T-cell (primary cell): ENCODE data around the gene ALDH1A2. TPM values are rescaled to one million over a fixed set of nuclear protein-coding genes. Genes with fewer than 3 reads are reported as not detected.

Experiments used
- ATAC-seq, 4 experiments: fragments of 200-7000 bp in 3 of 4; fragments of 150-1000 bp in 1 of 4; cut with Tn5 transposase; replicated peaks in 1 of 4; 1 replicate in 3 of 4; 2 replicates in 1 of 4; pipeline ENCODE4 v1.10.0; 2021; ENCODE audit warnings: moderate library complexity in 3 of 4, mild to moderate bottlenecking in 2 of 4, moderate number of reproducible peaks in 1 of 4
- CTCF ChIA-PET, 2 donors: fragments of 300-600 bp; sonication (Branson Sonifier 250); formaldehyde crosslinking; loops; one replicate each; lab custom pipeline; 2022; ENCODE audit warnings: antibody characterized with exemption in 2 of 2; lab: Charles Lee
- POLR2A ChIA-PET, 2 donors: fragments of 300-600 bp; sonication (Branson Sonifier 250); formaldehyde crosslinking; loops; one replicate each; lab custom pipeline; 2022; ENCODE audit warnings: antibody characterized with exemption in 2 of 2; lab: Charles Lee
- DNase-seq, 35 experiments: peaks; one replicate each; pipeline versions ENCODE4 v3.0.0 to v3.0.0-alpha.2; 2013 to 2023
- H3K27ac ChIP-seq: one replicate; pipeline ENCODE4 v1.5.1; 2013; ENCODE audit warnings: low read length
- H3K27me3 ChIP-seq, 2 experiments: replicated peaks in 1 of 2; 1 replicate in 1 of 2; 2 replicates in 1 of 2; pipeline versions ENCODE4 v1.6.1 to v1.7.0; 2013; ENCODE audit warnings: low read length in 1 of 2, mixed read lengths in 1 of 2; ENCODE audit not compliant: control insufficient read depth in 2 of 2, insufficient read depth in 2 of 2; ENCODE audit errors: extremely low read depth in 1 of 2
- H3K36me3 ChIP-seq, 2 donors: 1 replicate in 1 of 2; 2 replicates in 1 of 2; pipeline versions ENCODE4 v1.6.1 to v1.7.0; 2013; ENCODE audit warnings: low read length in 1 of 2; ENCODE audit not compliant: control insufficient read depth in 2 of 2, insufficient read depth in 1 of 2; ENCODE audit errors: extremely low read depth in 1 of 2
- H3K4me1 ChIP-seq, 2 experiments: 1 replicate in 1 of 2; 2 replicates in 1 of 2; pipeline versions ENCODE4 v1.6.1 to v1.7.0; 2013; ENCODE audit warnings: low read length in 2 of 2, mixed read lengths in 1 of 2; ENCODE audit not compliant: insufficient read depth in 2 of 2, control insufficient read depth in 1 of 2; ENCODE audit errors: extremely low read depth in 1 of 2
- H3K4me3 ChIP-seq, 2 donors: 1 replicate in 1 of 2; 2 replicates in 1 of 2; pipeline versions ENCODE4 v1.5.1 to v1.7.0; 2013; ENCODE audit warnings: mild to moderate bottlenecking in 2 of 2, low read length in 1 of 2, moderate library complexity in 1 of 2; ENCODE audit not compliant: control insufficient read depth in 1 of 2; ENCODE audit errors: extremely low read depth in 1 of 2
- H3K9me3 ChIP-seq: 2 replicates; pipeline ENCODE4 v1.7.0; 2013
- H3K27ac Mint-ChIP-seq, 2 donors: one replicate each; pipeline ENCODE4 v1.8.0; 2020 to 2021; ENCODE audit warnings: mild to moderate bottlenecking in 2 of 2, mixed read lengths in 2 of 2
- H3K27me3 Mint-ChIP-seq, 2 donors: one replicate each; pipeline ENCODE4 v1.8.0; 2021 to 2022; ENCODE audit warnings: mixed read lengths in 2 of 2
- H3K36me3 Mint-ChIP-seq: one replicate; pipeline ENCODE4 v1.8.0; 2021; ENCODE audit warnings: mixed read lengths
- H3K4me1 Mint-ChIP-seq, 3 donors: one replicate each; pipeline ENCODE4 v1.8.0; 2020 to 2022; ENCODE audit warnings: mixed read lengths in 3 of 3, mild to moderate bottlenecking in 1 of 3
- H3K4me3 Mint-ChIP-seq, 3 donors: one replicate each; pipeline ENCODE4 v1.8.0; 2020 to 2022; ENCODE audit warnings: mild to moderate bottlenecking in 3 of 3, mixed read lengths in 3 of 3, moderate library complexity in 3 of 3
- H3K9me3 Mint-ChIP-seq, 3 donors: one replicate each; pipeline ENCODE4 v1.8.0; 2020 to 2022; ENCODE audit warnings: mixed read lengths in 3 of 3
- whole genome bisulfite sequencing: methylation state at CpG from one replicate; pipeline ENCODE4 v1.1.5; 2013; ENCODE audit warnings: missing lambda C conversion rate; ENCODE audit not compliant: insufficient coverage; 5-methylcytosine and 5-hydroxymethylcytosine counted together
- total RNA-seq, 35 experiments: library from RNA in 6 of 35; stranded (reverse) in 6 of 35; fragments of 120-200 nt in 1 of 35; gene quantifications; one replicate each; pipeline versions ENCODE4 v1.2.1 to v1.2.4 and lab custom pipeline; 2013 to 2026

The ALDH1A2 gene
- total RNA-seq, 5 donors from 2014 or later (not counting 1 experiment from before 2014, with no cell fraction given): 0.47 to 0.95 (median 0.73) TPM; not detected in 2

GRCh38 chr15:58017869-58018268 is 47.6 kb downstream of the ALDH1A2 start:
- peaks cover 34 to 39% of the 10 kb centered on the region in 2 donors for H3K27me3 Mint-ChIP-seq
- no peaks in the 10 kb centered on the region for H3K36me3 ChIP-seq
- H3K27ac ChIP-seq: no peak overlapping the region
- peaks cover 5 to 12% (median 7%) of the 10 kb centered on the region in 3 donors for H3K9me3 Mint-ChIP-seq
- DNase-seq (no peak), ATAC-seq (no peak)
- no peaks in the 10 kb centered on the region for H3K4me1 Mint-ChIP-seq
- no peaks in the 10 kb centered on the region for H3K36me3 Mint-ChIP-seq
- no peaks in the 10 kb centered on the region for H3K4me1 ChIP-seq
- no peak overlapping the region for H3K4me3 Mint-ChIP-seq
- ChIA-PET POLR2A (no interaction called here), CTCF (no interaction called here)
- H3K9me3 ChIP-seq: no peaks in the 10 kb centered on the region
- H3K27me3 ChIP-seq: peaks cover 2 to 19% of the 10 kb centered on the region in 2 experiments
- WGBS: 100% methylated on average over 1 of the region's 1 CpG
- no peak overlapping the region for H3K27ac Mint-ChIP-seq
- H3K4me3 ChIP-seq: no peak overlapping the region

- Histone ChIP-seq H3K9me3 (no peaks in the 10 kb centered on the region), H3K27me3 (peaks cover 2 to 10% of the 10 kb centered on the region in 2 experiments), H3K27ac (no peak overlapping the region), H3K4me3 (no peak overlapping the region), H3K4me1 (no peaks in the 10 kb centered on the region), H3K36me3 (no peaks in the 10 kb centered on the region)
- WGBS: no CpG with 5 or more reads among the region's 2 CpGs
- H3K4me3 Mint-ChIP-seq: no peak overlapping the region
- peaks cover 30 to 39% of the 10 kb centered on the region in 2 donors for H3K27me3 Mint-ChIP-seq
- ATAC-seq (no peak), DNase-seq (no peak)
- CTCF ChIA-PET: no interaction called here
- no peaks in the 10 kb centered on the region for H3K36me3 Mint-ChIP-seq
- POLR2A ChIA-PET: no interaction called here
- H3K4me1 Mint-ChIP-seq: no peaks in the 10 kb centered on the region
- H3K9me3 Mint-ChIP-seq: peaks cover 0 to 5% (median 0%) of the 10 kb centered on the region in 3 donors
- H3K27ac Mint-ChIP-seq: no peak overlapping the region
These were observed 48.8 kb downstream of the ALDH1A2 start for GRCh38 chr15:58016581-58017175.

- Mint-ChIP-seq H3K36me3 (no peaks in the 10 kb centered on the region), H3K4me1 (no peaks in the 10 kb centered on the region)
- POLR2A ChIA-PET: no interaction called here
These were observed 49.9 kb downstream of the ALDH1A2 start for GRCh38 chr15:58015565-58015964.

GRCh38 chr15:58014470-58014869 is 51.0 kb downstream of the ALDH1A2 start:
- H3K36me3 ChIP-seq: no peaks in the 10 kb centered on the region
- no peak overlapping the region for H3K4me3 ChIP-seq
- Mint-ChIP-seq H3K27me3 (peaks cover 30 to 36% of the 10 kb centered on the region in 2 donors), H3K36me3 (no peaks in the 10 kb centered on the region), H3K4me3 (no peak overlapping the region), H3K9me3 (no peaks in the 10 kb centered on the region), H3K27ac (no peak overlapping the region), H3K4me1 (no peaks in the 10 kb centered on the region)
- no peak for DNase-seq
- peaks cover 2 to 4% of the 10 kb centered on the region in 2 experiments for H3K27me3 ChIP-seq
- H3K4me1 ChIP-seq: no peaks in the 10 kb centered on the region
- no peaks in the 10 kb centered on the region for H3K9me3 ChIP-seq
- H3K27ac ChIP-seq: no peak overlapping the region
- ChIA-PET POLR2A (no interaction called here), CTCF (no interaction called here)
- 100% methylated on average over 1 of the region's 1 CpG for WGBS
- no peak for ATAC-seq

More at GRCh38 chr15:58015565-58015964, 49.9 kb downstream of the ALDH1A2 start:
- H3K4me1 ChIP-seq: no peaks in the 10 kb centered on the region
- no peak overlapping the region for H3K27ac Mint-ChIP-seq
- no peaks in the 10 kb centered on the region for H3K9me3 ChIP-seq
- no CpG with 5 or more reads among the region's 1 CpG for WGBS
- no peaks in the 10 kb centered on the region for H3K36me3 ChIP-seq
- H3K27me3 ChIP-seq: peaks cover 2 to 4% of the 10 kb centered on the region in 2 experiments
- H3K27ac ChIP-seq: no peak overlapping the region
- no peak overlapping the region for H3K4me3 Mint-ChIP-seq
- no peaks in the 10 kb centered on the region for H3K9me3 Mint-ChIP-seq
- H3K4me3 ChIP-seq: no peak overlapping the region
- CTCF ChIA-PET: no interaction called here
- H3K27me3 Mint-ChIP-seq: peaks cover 27 to 35% of the 10 kb centered on the region in 2 donors
- DNase-seq (no peak), ATAC-seq (no peak)

- no CpG with 5 or more reads among the region's 4 CpGs for WGBS
- no peak overlapping the region for H3K27ac ChIP-seq
- no peak for DNase-seq
- no peak for ATAC-seq
- peaks cover 2 to 4% of the 10 kb centered on the region in 2 experiments for H3K27me3 ChIP-seq
- no peaks in the 10 kb centered on the region for H3K36me3 ChIP-seq
- POLR2A ChIA-PET: interaction anchor here in 1 of 2 donors (0.8 kb wide), 1 partner anchor 20 kb away, joined by 3 read pairs; no protein-coding TSS in a partner anchor
- H3K9me3 Mint-ChIP-seq: no peaks in the 10 kb centered on the region
- H3K4me3 Mint-ChIP-seq: no peak overlapping the region
- H3K9me3 ChIP-seq: no peaks in the 10 kb centered on the region
- H3K36me3 Mint-ChIP-seq: no peaks in the 10 kb centered on the region
- H3K4me1 Mint-ChIP-seq: no peaks in the 10 kb centered on the region
- H3K27me3 Mint-ChIP-seq: peaks cover 31 to 39% of the 10 kb centered on the region in 2 donors
- CTCF ChIA-PET: no interaction called here
- no peaks in the 10 kb centered on the region for H3K4me1 ChIP-seq
- H3K4me3 ChIP-seq: no peak overlapping the region
- H3K27ac Mint-ChIP-seq: no peak overlapping the region
These were observed 51.5 kb downstream of the ALDH1A2 start for GRCh38 chr15:58014040-58014439.

- no peak overlapping the region for H3K27ac Mint-ChIP-seq
- H3K4me1 ChIP-seq: no peaks in the 10 kb centered on the region
- no peak overlapping the region for H3K27ac ChIP-seq
- no peaks in the 10 kb centered on the region for H3K4me1 Mint-ChIP-seq
- peaks cover 29 to 39% of the 10 kb centered on the region in 2 donors for H3K27me3 Mint-ChIP-seq
- DNase-seq (no peak), ATAC-seq (no peak)
- WGBS: no CpG with 5 or more reads among the region's 2 CpGs
- CTCF ChIA-PET: no interaction called here
- no peaks in the 10 kb centered on the region for H3K36me3 Mint-ChIP-seq
- no peak overlapping the region for H3K4me3 Mint-ChIP-seq
- H3K36me3 ChIP-seq: no peaks in the 10 kb centered on the region
- no peak overlapping the region for H3K4me3 ChIP-seq
- POLR2A ChIA-PET: no interaction called here
- peaks cover 1 to 2% of the 10 kb centered on the region in 2 experiments for H3K27me3 ChIP-seq
- H3K9me3 Mint-ChIP-seq: peaks cover 3 to 7% (median 6%) of the 10 kb centered on the region in 3 donors
- peaks cover 3% of the 10 kb centered on the region for H3K9me3 ChIP-seq
These were observed 54.5 kb downstream of the ALDH1A2 start for GRCh38 chr15:58010983-58011382.
